Measurements from ENCODE around the gene BRCA1. TPM values are rescaled to one million over a fixed set of nuclear protein-coding genes. Genes with fewer than 3 reads are reported as not detected.
"Not testable (repeated sequence)": the region's sequence is repeated elsewhere in the genome, so short reads cannot be mapped to it uniquely, and the experiment has no call there.

Gene BRCA1
- total and polyA plus RNA-seq, 7 donors: 0.60 to 10.2 (median 5.6) TPM

GRCh38 chr17:43170140-43170765, 45.1 kb upstream of the BRCA1 start:
- Histone ChIP-seq H3K9me3 (no peaks in the 10 kb centered on the region), H3K36me3 (peaks cover 0 to 5% (median 0%) of the 10 kb centered on the region in 4 donors), H3K27me3 (no peaks in the 10 kb centered on the region), H3K4me3 (peak overlapping the region; percentile 77 to 91 (median 80)), H3K4me1 (peaks cover 0 to 50% (median 47%) of the 10 kb centered on the region in 4 donors), H3K27ac (peak overlapping the region; percentile 95 to 98 (median 98))
- intact Hi-C loops (cut with DNase I): loop anchor here (1.0 to 2.0 kb wide), 4 partner anchors 41 to 171 kb away; partner anchors contain the start of genes BRCA1, RPL27 and TMEM106A
- 0 to 1% methylated on average over 27 of the region's 27 CpGs for WGBS, 2 donors
- DNase-seq: peak; percentile 97
- peak in 1 of 2 donors; percentile 57 for TF ChIP-seq POLR2A (IDR thresholded peaks at IDR 0.05)
- no peak for TF ChIP-seq EP300 (IDR thresholded peaks at IDR 0.05)
- TF ChIP-seq POLR2AphosphoS5 (IDR thresholded peaks at IDR 0.05): peak; percentile 66 to 82 (median 70)
- TF ChIP-seq, protein P1, sequence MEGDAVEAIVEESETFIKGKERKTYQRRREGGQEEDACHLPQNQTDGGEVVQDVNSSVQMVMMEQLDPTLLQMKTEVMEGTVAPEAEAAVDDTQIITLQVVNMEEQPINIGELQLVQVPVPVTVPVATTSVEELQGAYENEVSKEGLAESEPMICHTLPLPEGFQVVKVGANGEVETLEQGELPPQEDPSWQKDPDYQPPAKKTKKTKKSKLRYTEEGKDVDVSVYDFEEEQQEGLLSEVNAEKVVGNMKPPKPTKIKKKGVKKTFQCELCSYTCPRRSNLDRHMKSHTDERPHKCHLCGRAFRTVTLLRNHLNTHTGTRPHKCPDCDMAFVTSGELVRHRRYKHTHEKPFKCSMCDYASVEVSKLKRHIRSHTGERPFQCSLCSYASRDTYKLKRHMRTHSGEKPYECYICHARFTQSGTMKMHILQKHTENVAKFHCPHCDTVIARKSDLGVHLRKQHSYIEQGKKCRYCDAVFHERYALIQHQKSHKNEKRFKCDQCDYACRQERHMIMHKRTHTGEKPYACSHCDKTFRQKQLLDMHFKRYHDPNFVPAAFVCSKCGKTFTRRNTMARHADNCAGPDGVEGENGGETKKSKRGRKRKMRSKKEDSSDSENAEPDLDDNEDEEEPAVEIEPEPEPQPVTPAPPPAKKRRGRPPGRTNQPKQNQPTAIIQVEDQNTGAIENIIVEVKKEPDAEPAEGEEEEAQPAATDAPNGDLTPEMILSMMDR (IDR thresholded peaks at IDR 0.05): no peak

- Histone ChIP-seq H3K27me3 (no peaks in the 10 kb centered on the region), H3K27ac (peak overlapping the region; percentile 95 to 98 (median 98)), H3K9me3 (no peaks in the 10 kb centered on the region), H3K4me3 (peak overlapping the region; percentile 77 to 91 (median 80)), H3K36me3 (peaks cover 0 to 5% (median 0%) of the 10 kb centered on the region in 4 donors), H3K4me1 (peaks cover 0 to 44% (median 41%) of the 10 kb centered on the region in 4 donors)
- DNase-seq: peak; percentile 72
- WGBS, 2 donors: 1% methylated on average over 29 of the region's 29 CpGs
- intact Hi-C loops (cut with DNase I): loop anchor here (1.0 to 5.0 kb wide), 5 partner anchors 41 to 171 kb away; partner anchors contain the start of genes BRCA1, RPL27 and TMEM106A
- TF ChIP-seq EP300 (IDR thresholded peaks at IDR 0.05) (no peak), POLR2A (IDR thresholded peaks at IDR 0.05) (no peak), POLR2AphosphoS5 (IDR thresholded peaks at IDR 0.05) (no peak)
- TF ChIP-seq, protein P1 (IDR thresholded peaks at IDR 0.05): no peak
These were observed 44.5 kb upstream of the BRCA1 start for GRCh38 chr17:43169561-43170139.

GRCh38 chr17:43165971-43166370, 40.8 kb upstream of the BRCA1 start:
- peaks cover 0 to 15% (median 10%) of the 10 kb centered on the region in 4 donors for H3K4me1 ChIP-seq
- not testable (repeated sequence) for H3K9me3 ChIP-seq
- intact Hi-C loops (cut with DNase I): loop anchor here (5.0 kb wide), 1 partner anchor 171 kb away; no protein-coding TSS in a partner anchor

GRCh38 chr17:43159957-43160356, 34.8 kb upstream of the BRCA1 start:
- 96 to 98% methylated on average over 8 of the region's 8 CpGs for whole genome bisulfite sequencing, 2 donors
- H3K27ac ChIP-seq; intact Hi-C loops (cut with DNase I); H3K4me3 ChIP-seq; DNase-seq; H3K9me3 ChIP-seq; H3K27me3 ChIP-seq; H3K4me1 ChIP-seq: not testable (repeated sequence)
- peaks cover 0 to 28% (median 5%) of the 10 kb centered on the region in 4 donors for H3K36me3 ChIP-seq

More at GRCh38 chr17:43165971-43166370, 40.8 kb upstream of the BRCA1 start:
- not testable (repeated sequence) for DNase-seq, H3K27me3 ChIP-seq, H3K4me3 ChIP-seq, H3K27ac ChIP-seq
- H3K36me3 ChIP-seq: peaks cover 0 to 15% (median 6%) of the 10 kb centered on the region in 4 donors

- H3K27ac ChIP-seq; H3K27me3 ChIP-seq; H3K9me3 ChIP-seq; intact Hi-C loops (cut with DNase I); H3K4me1 ChIP-seq; H3K4me3 ChIP-seq; DNase-seq: not testable (repeated sequence)
- whole genome bisulfite sequencing, 2 donors: 90 to 95% methylated on average over 22 to 25 of the region's 25 CpGs
- peaks cover 0 to 25% (median 4%) of the 10 kb centered on the region in 4 donors for H3K36me3 ChIP-seq
These were observed 34.1 kb upstream of the BRCA1 start for GRCh38 chr17:43159232-43159631.

DNA sequence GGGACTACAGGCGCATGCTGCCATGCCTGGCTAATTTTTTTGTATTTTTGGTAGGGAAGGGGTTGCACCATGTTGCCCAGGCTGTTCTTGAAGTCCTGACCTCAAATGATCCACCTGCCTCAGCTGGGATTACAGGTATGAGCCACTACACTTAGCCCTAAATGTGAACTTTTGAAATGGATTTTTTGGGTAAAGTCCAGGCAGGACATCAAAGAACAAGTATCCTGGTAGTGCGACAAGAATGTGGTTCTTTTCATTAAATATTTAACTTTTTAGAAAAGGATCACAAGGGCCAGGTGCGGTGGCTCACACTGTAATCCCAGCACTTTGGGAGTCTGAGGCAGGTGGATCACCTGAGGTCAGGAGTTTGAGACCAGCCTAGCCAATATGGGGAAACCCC, 30.5 kb upstream of the BRCA1 start:
- peaks cover 0 to 17% (median 0%) of the 10 kb centered on the region in 4 donors for H3K36me3 ChIP-seq
- H3K4me1 ChIP-seq: no peaks in the 10 kb centered on the region
- H3K27me3 ChIP-seq: no peaks in the 10 kb centered on the region
- TF ChIP-seq EP300 (IDR thresholded peaks at IDR 0.05) (no peak), POLR2A (IDR thresholded peaks at IDR 0.05) (no peak), POLR2AphosphoS5 (IDR thresholded peaks at IDR 0.05) (no peak)
- TF ChIP-seq, protein P1 (IDR thresholded peaks at IDR 0.05): no peak
- no peak for DNase-seq
- no peak overlapping the region for H3K27ac ChIP-seq
- intact Hi-C loops (cut with DNase I): no loop called here
- WGBS, 2 donors: 95 to 97% methylated on average over 3 of the region's 3 CpGs
- H3K4me3 ChIP-seq: no peak overlapping the region
- no peaks in the 10 kb centered on the region for H3K9me3 ChIP-seq

DNA sequence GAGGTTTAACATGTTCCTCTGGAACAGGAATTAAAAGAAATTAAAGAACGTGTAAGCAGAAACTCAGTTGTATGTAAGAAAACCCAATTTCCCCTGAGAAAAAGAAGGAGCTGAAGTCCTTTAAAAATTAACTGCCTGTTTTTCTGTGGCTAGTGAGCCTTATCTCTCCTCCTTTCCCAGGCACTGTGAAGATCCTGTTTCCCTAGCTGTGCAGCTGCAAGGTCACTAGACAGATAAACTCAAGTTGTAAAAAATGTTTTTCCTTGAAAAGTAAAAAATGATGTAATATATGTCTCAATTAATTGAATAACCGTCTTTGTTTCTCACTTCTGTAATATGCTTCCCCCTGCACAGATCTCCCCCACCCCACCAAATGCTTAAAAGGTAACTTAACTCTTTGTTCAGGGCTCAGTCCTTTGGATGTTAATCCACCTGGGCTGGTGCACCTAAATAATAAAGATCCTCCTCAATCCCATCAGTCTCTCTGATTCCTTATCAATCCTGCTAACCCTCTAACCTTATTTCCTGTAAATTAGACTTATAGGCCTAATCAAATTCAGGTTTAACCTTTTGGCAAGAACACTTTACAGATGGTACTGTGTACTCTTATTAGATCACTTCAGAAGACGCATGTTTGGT, 28.2 kb upstream of the BRCA1 start:
- peaks cover 0 to 12% (median 0%) of the 10 kb centered on the region in 4 donors for H3K36me3 ChIP-seq
- H3K27ac ChIP-seq; DNase-seq; H3K9me3 ChIP-seq; H3K4me1 ChIP-seq; H3K27me3 ChIP-seq; H3K4me3 ChIP-seq; intact Hi-C loops (cut with DNase I): not testable (repeated sequence)
- 92 to 94% methylated on average over 3 of the region's 3 CpGs for WGBS, 2 donors
